MCF 10A (cell line): Measurements from ENCODE around the gene POC5. TPM values are rescaled to one million over a fixed set of nuclear protein-coding genes. Genes with fewer than 3 reads are reported as not detected.

Source experiments
- BruUV-seq: library from RNA; stranded (reverse); fragments of 400-500 nt; replicated peaks from 2 replicates; lab custom pipeline; 2021; lab: Mats Ljungman, UMichigan
- CTCF ChIA-PET: fragments of 300-600 bp; sonication (Branson Sonifier 250); formaldehyde crosslinking; extraction: SDS; loops from one replicate; lab custom pipeline; 2021; ENCODE audit warnings: antibody characterized with exemption, inconsistent platforms; lab: Yijun Ruan, JAX
- POLR2A ChIA-PET: fragments of 300-600, 350-650 bp; sonication (Branson Sonifier 250); formaldehyde crosslinking; extraction: SDS; loops from one replicate; lab custom pipeline; 2020; ENCODE audit warnings: antibody characterized with exemption, inconsistent platforms; lab: Yijun Ruan, JAX
- DNase-seq: peaks from one replicate; pipeline ENCODE4 v3.0.0-alpha.2; 2018; ENCODE audit not compliant: unreplicated experiment
- H3K27ac Mint-ChIP-seq: one replicate; pipeline ENCODE4 v1.8.0; 2022; ENCODE audit warnings: mild to moderate bottlenecking, low read depth, mixed read lengths; ENCODE audit not compliant: unreplicated experiment
- H3K27me3 Mint-ChIP-seq: one replicate; pipeline ENCODE4 v1.8.0; 2022; ENCODE audit warnings: mixed read lengths; ENCODE audit not compliant: insufficient read depth, unreplicated experiment
- H3K36me3 Mint-ChIP-seq: one replicate; pipeline ENCODE4 v1.8.0; 2022; ENCODE audit warnings: mild to moderate bottlenecking, moderate library complexity, mixed read lengths; ENCODE audit not compliant: insufficient read depth, unreplicated experiment
- H3K4me1 Mint-ChIP-seq: one replicate; pipeline ENCODE4 v1.8.0; 2022; ENCODE audit warnings: mixed read lengths; ENCODE audit not compliant: insufficient read depth, unreplicated experiment
- H3K4me3 Mint-ChIP-seq: one replicate; pipeline ENCODE4 v1.8.0; 2022; ENCODE audit warnings: mild to moderate bottlenecking, moderate library complexity, mixed read lengths; ENCODE audit not compliant: unreplicated experiment
- H3K9me3 Mint-ChIP-seq: one replicate; pipeline ENCODE4 v1.8.0; 2022; ENCODE audit warnings: mixed read lengths; ENCODE audit not compliant: unreplicated experiment
- intact Hi-C: fragments of 100-400 bp; cut with micrococcal nuclease; formaldehyde crosslinking; loops from 2 replicates; pipeline ENCODE4 v1.14.1; 2022
- total RNA-seq: library from RNA; stranded (reverse); gene quantifications from 2 replicates; pipeline ENCODE4 v1.2.3, GENCODE V29; 2022
- TF ChIP-seq, protein P1 (sequence below): fragments of 200-600 bp; IDR thresholded peaks from one replicate; pipeline ENCODE4 v1.8.0; 2022; ENCODE audit warnings: antibody characterized with exemption, mild to moderate bottlenecking; ENCODE audit not compliant: unreplicated experiment

POC5 gene
- total RNA-seq, 1 experiment from 2014 or later = 14.3 TPM

- ChIA-PET POLR2A (no interaction called here), CTCF (no interaction called here)
- Mint-ChIP-seq H3K27me3 (peaks cover 86% of the 10 kb centered on the region), H3K9me3 (no peaks in the 10 kb centered on the region), H3K27ac (no peak overlapping the region), H3K4me3 (no peak overlapping the region), H3K36me3 (no peaks in the 10 kb centered on the region), H3K4me1 (no peaks in the 10 kb centered on the region)
- intact Hi-C loops = no loop called here
- BruUV-seq = no TSS peak
- TF ChIP-seq, protein P1, sequence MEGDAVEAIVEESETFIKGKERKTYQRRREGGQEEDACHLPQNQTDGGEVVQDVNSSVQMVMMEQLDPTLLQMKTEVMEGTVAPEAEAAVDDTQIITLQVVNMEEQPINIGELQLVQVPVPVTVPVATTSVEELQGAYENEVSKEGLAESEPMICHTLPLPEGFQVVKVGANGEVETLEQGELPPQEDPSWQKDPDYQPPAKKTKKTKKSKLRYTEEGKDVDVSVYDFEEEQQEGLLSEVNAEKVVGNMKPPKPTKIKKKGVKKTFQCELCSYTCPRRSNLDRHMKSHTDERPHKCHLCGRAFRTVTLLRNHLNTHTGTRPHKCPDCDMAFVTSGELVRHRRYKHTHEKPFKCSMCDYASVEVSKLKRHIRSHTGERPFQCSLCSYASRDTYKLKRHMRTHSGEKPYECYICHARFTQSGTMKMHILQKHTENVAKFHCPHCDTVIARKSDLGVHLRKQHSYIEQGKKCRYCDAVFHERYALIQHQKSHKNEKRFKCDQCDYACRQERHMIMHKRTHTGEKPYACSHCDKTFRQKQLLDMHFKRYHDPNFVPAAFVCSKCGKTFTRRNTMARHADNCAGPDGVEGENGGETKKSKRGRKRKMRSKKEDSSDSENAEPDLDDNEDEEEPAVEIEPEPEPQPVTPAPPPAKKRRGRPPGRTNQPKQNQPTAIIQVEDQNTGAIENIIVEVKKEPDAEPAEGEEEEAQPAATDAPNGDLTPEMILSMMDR = no peak
- DNase-seq = no peak
Observed at GRCh38 chr5:75753182-75753581, 35.9 kb upstream of the POC5 start.

- Mint-ChIP-seq H3K27me3 (peaks cover 61% of the 10 kb centered on the region), H3K36me3 (no peaks in the 10 kb centered on the region), H3K4me3 (no peak overlapping the region), H3K4me1 (no peaks in the 10 kb centered on the region), H3K27ac (no peak overlapping the region), H3K9me3 (peaks cover 7% of the 10 kb centered on the region)
- BruUV-seq = no TSS peak
- TF ChIP-seq, protein P1 = no peak
- intact Hi-C loops = no loop called here
- DNase-seq = no peak
- POLR2A ChIA-PET = no interaction called here
- CTCF ChIA-PET = interaction anchor here (0.5 to 1.1 kb wide), 2 partner anchors 431 to 1264 kb away, joined by 3 read pairs; no protein-coding TSS in a partner anchor
Observed at GRCh38 chr5:75744355-75744754, 27.1 kb upstream of the POC5 start.

- Mint-ChIP-seq H3K4me3 (no peak overlapping the region), H3K4me1 (no peaks in the 10 kb centered on the region), H3K27me3 (peaks cover 60% of the 10 kb centered on the region), H3K9me3 (peaks cover 4% of the 10 kb centered on the region), H3K36me3 (no peaks in the 10 kb centered on the region), H3K27ac (no peak overlapping the region)
- POLR2A ChIA-PET = no interaction called here
- intact Hi-C loops = no loop called here
- CTCF ChIA-PET = interaction anchor here (1.6 to 3.1 kb wide), 3 partner anchors 11 to 520 kb away, joined by 5 to 21 read pairs (median 15); no protein-coding TSS in a partner anchor
- no peak for DNase-seq
- BruUV-seq = no TSS peak
- TF ChIP-seq, protein P1 = no peak
Observed at GRCh38 chr5:75736273-75736672, 19.0 kb upstream of the POC5 start.

DNA sequence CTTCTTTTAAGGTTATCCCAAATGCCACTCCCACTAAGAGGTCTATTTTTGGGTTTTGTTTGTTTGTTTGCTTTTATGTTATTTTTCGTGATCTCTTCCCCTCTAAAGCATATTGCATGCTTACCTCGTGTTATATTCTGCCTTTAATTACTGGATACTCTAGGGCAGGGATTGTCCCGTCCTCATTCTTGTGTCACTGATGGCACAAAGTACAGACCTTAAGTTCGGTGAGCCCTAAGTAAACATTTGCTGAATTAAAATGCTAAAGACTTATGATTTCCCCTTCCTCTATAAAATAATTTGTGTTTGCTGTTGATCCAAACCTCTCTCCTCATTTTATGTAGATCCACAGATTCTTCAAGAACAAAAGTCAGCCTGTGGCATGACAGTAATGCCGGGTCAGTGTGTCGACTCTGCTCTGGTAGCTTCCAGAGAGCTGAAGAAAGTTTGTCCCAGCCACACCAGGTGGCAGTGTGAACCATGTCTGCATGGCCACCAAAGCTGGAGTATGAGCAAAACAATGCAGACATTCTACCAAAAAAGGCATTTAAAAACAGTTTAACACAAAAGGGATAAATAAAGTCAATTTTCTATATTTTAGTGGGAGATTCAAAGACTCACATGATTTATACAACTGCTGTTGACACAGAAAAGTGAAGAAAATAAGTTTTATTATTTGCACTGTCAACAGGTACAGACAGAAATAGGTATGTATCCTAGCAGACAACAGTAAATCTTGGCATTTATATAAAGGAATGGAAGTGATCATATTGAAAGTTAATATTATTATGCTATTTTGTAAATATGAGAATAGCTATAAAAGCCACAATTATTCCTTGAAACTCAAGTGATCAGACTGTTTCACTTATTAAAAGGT is 17.9 kb upstream of the POC5 start:
- no peak overlapping the region for H3K27ac Mint-ChIP-seq
- intact Hi-C loops = loop anchor here (1.0 to 2.0 kb wide), 2 partner anchors 440 to 521 kb away; no protein-coding TSS in a partner anchor
- DNase-seq = peak; percentile 52
- POLR2A ChIA-PET = interaction anchor here (1.1 to 1.2 kb wide), 2 partner anchors 440 to 521 kb away, joined by 3 read pairs; no protein-coding TSS in a partner anchor
- CTCF ChIA-PET = interaction anchor here (0.6 to 3.1 kb wide), 13 partner anchors 8 to 787 kb away, joined by 3 to 21 read pairs (median 3); no protein-coding TSS in a partner anchor
- H3K36me3 Mint-ChIP-seq = no peaks in the 10 kb centered on the region
- no peaks in the 10 kb centered on the region for H3K9me3 Mint-ChIP-seq
- TF ChIP-seq, protein P1 = peak; percentile 35
- H3K27me3 Mint-ChIP-seq = peaks cover 49% of the 10 kb centered on the region
- H3K4me3 Mint-ChIP-seq = no peak overlapping the region
- BruUV-seq = no TSS peak
- no peaks in the 10 kb centered on the region for H3K4me1 Mint-ChIP-seq
